GM19438 (cell line): Measurements from ENCODE around the gene GRP.
"Not testable (repeated sequence)": the region's sequence is repeated elsewhere in the genome, so short reads cannot be mapped to it uniquely, and the experiment has no call there.

Experiments
- ATAC-seq: cut with Tn5 transposase; IDR thresholded peaks from one replicate; pipeline ENCODE4 v1.9.1; 2021; ENCODE audit warnings: low read depth; ENCODE audit not compliant: unreplicated experiment

GRP gene

DNA sequence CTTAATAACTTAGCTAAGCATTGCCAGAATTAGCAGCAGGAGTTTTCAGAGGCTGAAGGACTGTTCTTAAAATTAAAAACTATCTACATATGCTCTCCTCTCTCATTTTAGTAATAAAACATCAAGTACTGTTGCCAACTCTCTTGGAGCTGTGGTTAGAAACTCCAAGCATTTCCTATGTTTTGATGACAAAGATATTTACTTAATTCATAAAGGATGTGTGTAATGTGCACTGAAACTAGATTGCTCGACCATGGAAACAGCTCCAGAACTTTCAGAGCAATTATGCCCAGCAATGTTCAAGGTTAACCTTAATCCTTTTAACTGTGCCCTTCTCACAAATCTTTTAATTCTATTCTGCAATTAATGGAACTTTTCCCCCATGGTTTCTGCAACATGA lies 8.4 kb downstream of the GRP start:
- no peak for ATAC-seq

DNA sequence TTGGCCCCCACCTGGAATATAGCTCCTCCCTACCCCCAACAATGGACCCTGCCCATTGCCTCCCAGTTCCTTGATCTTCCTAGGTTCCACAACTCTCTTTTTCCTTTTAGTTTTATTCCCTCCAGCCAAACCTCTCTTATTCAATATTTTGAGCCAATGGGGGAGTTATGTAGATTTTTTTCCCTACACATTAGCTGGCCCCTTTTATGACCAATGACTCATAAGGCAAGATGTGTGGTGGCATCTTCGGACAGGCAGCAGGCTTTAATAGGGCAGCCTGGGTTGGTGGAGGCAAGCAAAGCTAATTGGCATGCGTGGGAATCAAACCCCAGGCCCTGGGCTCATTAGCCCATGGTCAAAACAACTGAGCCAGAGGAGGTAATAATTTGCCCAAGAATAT lies 9.2 kb downstream of the GRP start:
- no peak for ATAC-seq

DNA sequence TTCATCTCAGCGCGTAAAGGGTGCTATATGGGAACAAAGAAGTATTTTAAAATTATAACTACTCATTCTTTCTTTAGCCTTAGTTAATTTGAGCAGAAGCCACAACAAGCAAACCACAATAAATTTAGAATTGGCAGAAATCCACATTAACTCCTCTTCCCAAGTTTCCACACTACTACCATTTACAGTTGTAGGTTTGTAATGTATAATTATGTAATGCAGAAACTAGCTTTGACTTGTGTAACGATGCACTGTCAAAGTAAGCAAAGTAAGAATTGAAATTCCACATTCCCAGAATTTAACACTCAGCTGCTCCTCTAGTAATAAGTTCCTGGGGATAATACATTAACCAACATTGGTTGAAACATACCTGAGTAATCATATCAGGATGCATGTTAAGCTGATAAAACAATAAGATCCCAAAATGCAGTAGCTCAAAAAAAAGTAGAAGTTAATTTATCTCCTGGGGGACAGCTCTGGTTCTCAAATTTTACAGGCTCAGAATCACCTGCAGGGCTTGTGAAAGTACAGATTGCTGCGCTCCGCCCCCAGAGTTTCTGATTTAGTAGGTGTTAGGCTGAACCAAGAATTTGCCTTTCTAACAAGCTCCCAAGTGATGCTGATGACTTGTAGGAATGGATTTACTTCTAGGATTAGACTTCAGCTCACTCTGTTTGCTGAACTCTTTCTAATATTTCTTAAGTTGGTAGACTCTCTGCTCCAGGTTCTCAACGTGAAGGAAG lies 9.9 kb downstream of the GRP start:
- no peak for ATAC-seq

DNA sequence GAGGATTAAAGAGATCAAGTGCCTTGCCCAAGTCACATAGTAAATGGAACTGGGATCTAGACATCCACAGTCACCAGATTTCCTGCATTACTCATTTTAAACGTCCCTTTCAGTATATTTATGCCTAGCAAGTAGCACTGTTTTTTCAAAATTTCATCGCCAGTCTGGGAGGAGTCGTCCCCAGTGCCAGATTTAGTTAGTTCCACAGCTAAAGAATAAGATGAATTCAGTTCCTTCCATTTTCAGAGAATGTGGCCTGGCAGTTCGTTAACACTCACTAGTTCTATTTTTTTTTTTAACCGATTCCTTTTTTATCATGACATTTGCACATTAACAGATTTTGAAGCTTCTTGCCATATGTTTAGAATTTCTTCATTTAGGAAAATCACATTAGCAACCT lies 11.2 kb downstream of the GRP start:
- no peak for ATAC-seq

DNA sequence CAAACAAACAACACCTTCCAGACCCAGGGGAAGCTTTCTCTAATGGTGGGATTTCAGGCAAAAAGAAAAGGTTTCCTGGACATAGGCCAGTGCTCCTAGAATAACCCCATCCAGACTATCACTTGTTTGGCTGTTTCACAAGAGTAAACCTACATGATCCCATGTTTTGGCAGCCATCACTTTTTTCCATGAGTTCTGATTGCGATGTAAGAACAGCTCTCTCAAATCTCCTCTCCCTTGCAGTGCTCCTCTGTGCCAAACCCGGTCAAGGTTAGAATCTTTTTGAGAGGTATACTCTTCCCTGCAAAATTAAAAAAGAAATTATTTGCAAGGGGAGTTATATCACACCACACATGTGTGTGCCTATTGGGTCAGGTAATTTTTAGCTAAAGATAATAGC lies 11.9 kb downstream of the GRP start:
- no peak for ATAC-seq

DNA sequence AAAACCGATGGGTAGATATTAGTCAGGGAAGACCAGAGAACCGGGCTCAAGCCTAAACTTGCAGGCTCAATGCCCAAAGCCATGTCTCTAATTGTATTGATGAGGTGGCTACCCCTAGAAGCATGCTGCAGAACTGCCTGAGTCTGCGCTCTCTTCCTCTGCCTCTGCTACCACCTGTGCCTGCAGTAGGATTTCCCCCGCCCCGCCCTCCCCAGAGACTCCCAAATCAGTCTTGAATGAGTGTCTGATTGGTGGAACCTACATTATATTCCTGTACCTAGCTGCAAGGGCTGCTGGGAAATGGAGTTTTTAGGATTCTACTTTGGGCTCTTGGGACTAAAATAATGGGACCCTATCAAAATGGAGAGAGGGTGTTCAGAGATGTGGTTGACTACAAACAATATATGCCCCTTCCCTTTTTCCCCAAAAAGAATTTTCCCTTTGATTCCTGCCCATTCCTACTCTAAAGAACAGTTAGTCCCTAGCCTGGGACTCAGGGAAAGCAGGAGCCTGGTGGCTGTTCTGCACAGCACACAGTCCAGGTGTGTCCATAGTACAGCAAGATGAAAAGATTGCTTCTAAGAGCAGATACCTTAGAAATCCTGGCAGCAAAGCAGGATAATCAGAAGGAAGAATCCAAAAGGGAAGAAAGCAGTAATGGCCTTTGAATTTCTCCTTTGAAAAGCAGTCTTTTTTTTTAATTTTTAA lies 12.5 kb downstream of the GRP start:
- no peak for ATAC-seq

DNA sequence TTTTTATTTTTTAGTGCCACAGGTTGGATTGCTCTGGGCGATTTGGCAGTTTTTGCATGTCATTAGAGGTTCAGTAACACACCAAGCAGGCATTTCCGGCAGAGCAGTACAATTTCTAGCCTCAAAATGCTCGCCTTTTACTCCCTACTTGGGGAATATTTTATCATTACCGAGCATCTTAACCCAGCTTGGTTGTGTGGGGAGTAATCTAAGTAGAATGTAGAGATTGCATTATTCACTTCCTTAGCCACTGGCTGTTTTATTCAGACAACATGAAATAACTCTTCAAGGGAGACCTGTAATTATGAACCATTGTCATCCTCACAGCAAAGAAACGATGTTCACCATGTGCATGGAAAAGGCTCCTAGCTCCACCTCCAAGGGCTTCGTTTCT lies 13.1 kb downstream of the GRP start:
- no peak for ATAC-seq

DNA sequence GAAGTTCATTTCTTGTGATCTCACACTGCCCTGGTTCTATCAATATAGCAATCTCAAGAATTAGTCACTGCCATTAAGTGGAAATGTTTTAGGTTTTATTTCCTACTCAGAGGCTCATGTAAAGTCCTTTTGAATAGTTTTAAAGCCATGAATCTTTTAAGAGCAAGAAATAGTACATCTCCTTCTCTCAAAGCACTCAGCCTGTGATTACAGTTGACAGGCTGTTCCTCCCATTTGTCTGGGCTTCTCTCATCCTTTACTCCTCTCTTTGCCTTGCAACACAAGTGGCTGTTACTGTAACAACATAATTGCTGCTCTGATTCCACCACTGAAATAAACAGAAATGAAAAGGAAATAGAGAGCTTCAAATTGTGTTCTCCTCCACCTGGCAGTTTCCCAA lies 18.4 kb downstream of the GRP start:
- ATAC-seq, result no peak

DNA sequence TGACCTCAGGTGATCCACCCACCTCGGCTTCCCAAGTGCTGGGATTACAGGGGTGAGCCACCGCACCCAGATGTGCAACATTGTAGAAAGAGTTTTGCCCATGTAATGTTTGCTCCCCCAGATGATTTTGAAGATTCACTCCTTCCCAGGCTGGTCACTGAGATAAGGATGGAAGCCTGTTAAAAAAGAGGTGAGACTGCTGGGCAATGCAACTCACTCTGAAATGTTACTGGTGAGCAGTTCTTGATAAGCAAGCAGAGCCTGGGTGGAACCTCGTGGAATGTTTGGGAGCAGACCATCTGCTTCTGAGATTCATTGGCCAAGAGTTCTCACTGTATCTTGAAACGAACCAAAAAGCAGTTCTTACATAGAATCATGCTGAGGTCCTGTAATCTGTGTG lies 19.7 kb downstream of the GRP start:
- ATAC-seq, result no peak

DNA sequence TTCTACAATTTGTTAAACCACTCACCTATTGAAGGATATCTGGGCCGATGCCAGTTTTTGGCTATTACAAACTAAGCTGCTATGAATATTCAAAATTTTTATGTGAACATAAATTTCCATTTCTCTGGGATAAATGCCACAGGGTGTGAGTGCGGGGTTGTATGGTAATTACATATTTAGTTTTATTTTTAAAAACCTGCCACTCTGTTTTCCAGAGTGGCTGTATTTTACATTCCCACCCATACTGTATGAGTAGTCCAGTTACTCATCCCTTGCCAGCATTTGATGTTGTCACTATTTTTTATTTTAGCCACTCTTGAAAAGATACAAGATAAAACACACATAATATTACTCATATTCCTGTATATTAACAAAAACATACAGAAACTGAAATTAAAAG lies 22.9 kb downstream of the GRP start:
- ATAC-seq, result no peak

DNA sequence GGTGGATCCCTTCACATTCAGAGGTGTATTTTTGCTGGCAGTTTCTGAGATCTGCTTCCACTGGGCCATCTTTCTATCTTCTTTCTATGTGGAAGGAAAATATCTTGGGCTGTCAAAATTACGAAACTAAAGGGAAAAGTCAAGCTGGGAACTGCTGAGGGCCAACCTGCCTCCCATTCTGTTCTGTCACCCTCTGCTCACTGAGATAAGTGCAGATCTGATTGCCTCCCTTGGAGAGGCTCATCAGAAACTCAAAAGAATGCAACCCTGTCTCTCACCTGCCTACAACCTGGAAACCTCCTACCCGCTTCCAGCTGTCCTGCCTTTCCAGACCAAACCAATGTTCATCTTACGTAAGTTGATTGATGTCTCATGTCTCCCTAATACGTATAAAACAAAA lies 26.8 kb downstream of the GRP start:
- no peak for ATAC-seq

DNA sequence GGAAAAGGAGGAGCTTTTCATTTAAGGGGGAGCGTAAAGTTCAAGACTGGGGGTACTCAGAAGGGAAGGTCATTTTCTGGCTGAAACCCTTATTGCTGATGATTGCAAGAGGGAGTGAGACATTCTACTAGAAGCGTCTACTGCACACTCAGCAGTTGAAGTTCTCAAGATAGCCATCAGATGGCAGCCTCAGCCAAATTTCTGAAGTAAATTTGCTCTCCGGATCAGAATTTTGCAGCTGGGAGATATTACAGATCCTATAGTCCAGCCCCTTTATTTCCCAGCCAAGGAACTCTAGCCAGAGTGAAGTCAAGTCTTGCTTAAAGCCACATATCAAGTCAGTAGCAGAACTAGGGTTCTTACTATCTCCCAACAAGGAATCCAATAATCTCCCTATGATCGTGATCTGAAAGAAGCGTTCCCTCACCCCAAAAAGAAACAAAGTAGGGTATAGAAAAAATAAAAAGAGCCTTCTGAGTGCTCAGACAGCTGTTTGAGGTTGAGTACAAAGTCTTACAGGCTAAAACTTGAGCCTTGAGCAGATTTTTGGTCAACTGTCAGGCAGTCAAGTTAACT lies 29.3 kb downstream of the GRP start:
- no peak for ATAC-seq

DNA sequence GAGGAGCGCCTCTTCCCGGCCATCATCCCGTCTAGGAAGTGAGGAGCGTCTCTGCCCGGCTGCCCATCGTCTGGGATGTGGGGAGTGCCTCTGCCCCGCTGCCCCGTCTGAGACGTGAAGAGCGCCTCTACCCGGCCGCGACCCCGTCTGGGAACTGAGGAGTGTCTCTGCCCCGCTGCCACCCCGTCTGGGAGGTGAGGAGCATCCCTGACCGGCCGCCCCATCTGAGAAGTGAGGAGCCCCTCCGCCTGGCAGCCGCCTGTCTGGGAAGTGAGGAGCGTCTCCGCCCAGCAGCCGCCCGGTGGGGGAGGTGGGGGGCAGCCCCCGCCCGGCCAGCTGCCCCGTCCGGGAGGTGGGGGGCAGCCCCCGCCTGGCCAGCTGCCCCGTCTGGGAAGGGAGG lies 35.5 kb downstream of the GRP start:
- not testable (repeated sequence) for ATAC-seq

DNA sequence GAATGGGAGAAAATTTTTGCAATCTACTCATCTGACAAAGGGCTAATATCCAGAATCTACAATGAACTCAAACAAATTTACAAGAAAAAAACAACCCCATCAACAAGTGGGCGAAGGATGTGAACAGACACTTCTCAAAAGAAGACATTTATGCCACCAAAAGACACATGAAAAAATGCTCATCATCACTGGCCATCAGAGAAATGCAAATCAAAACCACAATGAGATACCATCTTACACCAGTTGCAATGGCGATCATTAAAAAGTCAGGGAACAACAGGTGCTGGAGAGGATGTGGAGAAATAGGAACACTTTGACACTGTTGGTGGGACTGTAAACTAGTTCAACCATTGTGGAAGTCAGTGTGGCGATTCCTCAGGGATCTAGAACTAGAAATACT lies 41.9 kb downstream of the GRP start:
- ATAC-seq, result not testable (repeated sequence)

DNA sequence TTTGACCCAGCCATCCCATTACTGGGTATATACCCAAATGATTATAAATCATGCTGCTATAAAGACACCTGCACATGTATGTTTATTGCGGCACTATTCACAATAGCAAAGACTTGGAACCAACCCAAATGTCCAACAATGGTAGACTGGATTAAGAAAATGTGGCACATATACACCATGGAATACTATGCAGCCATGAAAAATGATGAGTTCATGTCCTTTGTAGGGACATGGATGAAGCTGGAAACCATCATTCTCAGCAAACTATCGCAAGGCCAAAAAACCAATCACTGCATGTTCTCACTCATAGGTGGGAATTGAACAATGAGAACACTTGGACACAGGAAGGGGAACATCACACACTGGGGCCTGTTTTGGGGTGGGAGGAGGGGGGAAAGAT lies 42.3 kb downstream of the GRP start:
- ATAC-seq, result not testable (repeated sequence)

DNA sequence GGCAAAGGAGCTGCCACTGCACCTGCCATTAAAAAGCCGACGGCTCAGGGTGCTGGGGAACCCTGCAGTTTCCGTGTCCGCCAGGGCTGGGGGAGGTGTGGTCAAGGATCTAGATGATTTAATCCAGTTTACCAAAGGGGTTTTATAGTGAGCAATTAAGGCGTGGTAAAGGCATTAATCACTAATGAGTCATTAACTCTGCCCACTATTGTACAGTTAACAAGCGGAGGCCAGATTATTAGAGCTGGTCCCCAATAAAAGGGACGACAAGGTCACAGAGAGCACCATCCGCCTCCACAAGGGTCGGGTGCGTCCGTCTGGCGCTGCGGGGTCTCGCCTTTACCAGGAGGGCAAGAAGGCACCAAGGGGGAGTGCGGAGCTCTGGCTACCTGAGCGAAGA lies 43.7 kb downstream of the GRP start:
- no peak for ATAC-seq

DNA sequence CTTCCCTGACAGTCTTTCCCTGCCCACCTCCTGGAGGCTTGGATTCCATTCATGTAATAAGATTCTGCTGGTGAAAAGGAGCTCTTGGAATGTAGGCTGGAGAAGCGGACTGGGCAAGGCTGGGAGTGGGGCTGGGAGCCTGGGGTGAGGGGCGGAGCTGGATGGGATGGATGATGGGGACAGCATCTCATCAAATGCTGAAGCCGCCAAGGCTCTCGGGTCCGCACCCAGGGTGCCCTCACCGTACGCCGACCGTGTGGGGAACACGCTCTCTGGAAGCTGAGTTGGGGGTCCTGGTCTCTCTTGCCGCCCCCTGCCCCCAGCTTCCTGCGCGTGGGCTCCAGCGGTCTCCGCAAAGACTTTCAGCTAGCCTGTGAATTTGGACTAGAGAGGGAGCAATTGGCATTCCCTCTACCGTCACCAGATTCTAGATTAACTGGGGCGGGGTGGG lies 44.2 kb downstream of the GRP start:
- ATAC-seq, result no peak

DNA sequence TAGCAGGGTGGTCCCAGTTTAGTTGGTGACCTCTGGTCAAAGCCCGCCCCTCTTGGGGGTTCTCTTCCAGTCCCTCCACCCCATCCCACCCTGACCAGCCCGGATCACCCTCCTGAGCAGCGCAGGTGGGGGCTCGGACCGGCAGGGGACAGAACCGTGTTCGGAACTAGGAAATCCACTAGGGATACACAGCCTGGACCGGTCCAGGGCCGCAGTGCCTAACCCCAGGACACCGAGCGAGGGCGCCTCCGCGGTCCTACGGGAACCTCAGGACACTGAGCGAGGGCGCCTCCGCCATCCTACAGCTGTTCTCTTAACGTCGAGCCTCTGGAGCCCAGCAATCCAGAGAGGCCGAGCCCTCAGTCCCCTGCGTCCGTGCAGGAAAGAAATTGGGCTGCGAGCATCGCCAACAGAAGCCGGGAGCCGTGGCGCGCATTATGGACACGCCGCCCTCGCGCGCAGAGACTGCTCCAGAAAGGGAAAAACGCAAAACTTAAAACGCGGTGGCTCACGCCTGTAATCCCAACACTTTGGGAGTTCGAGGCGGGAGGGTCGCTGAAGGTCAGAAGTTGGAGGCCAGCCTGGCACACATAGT lies 44.8 kb downstream of the GRP start:
- no peak for ATAC-seq

DNA sequence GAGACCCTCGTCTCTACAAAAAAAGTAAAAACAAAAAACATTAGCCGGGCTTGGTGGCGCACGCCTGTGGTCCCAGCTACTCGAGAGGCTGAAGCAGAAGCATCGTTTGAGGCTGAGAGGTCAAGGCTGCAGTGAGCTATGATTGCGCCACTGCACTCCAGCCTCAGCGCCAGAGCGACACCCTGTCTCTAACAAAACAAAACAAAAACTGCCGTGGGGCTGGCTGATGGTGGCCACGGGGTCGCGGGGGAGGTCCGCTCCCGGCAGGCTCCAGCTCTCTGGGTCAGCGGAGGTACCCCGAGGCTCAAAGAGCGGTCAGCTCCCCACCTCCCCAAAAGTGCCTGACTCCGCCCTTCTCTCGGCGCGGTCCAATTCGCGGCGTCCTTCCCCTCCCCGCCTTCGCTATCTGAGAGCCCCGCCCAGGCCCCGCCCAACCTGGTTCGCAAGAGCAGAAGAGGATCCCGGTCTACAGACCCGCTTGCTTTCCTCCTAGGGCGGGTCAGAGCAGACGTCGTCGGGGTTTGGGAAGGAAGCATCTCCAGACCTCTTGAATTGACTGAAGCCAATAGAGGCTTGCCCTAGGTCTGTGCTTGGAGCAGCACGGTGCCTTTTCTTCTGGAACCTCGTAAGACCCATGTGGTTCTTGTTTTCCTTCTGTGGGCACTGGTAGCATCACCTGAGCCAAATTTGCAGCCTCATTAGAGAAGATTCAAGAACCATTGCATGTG lies 45.5 kb downstream of the GRP start:
- peak; percentile 59 for ATAC-seq

DNA sequence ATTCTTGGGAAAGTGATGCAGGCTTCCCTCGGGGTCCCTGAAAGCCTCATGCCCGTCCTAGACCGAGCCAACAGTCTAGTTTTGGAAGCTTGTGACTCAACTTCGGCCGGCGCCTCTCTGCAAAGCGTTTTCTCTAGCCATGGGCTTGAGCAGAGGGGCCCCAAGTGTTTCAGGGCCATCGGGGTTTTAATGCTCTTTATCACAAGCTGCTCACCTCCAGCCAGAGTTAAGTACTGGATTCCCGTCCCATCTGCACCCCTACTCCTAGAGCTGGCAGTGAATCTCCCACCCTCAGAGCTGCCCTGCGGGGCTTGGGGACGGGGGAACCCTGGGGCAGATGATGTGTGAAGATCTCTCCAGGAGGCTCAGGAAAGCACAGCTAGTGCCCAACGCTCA lies 46.0 kb downstream of the GRP start:
- no peak for ATAC-seq

DNA sequence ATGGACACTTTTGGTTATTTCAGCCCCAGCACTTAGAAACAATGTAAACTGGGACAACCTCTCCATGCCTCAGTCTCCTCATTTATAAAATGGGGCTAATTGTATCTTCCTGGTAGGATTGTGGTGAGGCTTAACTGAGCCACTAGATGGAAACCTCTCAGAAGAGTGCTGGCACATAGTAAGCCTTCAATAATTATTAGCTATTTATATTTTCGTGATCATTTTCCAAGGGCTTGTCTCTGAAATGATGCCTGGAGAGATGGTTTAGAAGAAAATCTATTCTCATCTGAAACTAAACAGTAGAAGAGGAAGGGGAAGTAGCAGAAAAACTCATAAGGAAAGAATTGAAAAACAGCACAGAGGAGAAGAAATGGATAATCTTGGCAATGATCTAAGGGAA lies 46.5 kb downstream of the GRP start:
- no peak for ATAC-seq
